22Rv1 (cell line): ENCODE data around the gene GIPC3.

ENCODE experiments used
- ZFX ChIP-seq: fragments of 450-650 bp; IDR thresholded peaks from 2 replicates; pipeline ENCODE4 v1.6.1; 2017; ENCODE audit warnings: antibody characterized with exemption, borderline replicate concordance
- TF ChIP-seq, protein P1 (sequence below): fragments of 450-650 bp; IDR thresholded peaks from 2 replicates; pipeline ENCODE4 v1.5.1; 2017; ENCODE audit warnings: mild to moderate bottlenecking

DNA sequence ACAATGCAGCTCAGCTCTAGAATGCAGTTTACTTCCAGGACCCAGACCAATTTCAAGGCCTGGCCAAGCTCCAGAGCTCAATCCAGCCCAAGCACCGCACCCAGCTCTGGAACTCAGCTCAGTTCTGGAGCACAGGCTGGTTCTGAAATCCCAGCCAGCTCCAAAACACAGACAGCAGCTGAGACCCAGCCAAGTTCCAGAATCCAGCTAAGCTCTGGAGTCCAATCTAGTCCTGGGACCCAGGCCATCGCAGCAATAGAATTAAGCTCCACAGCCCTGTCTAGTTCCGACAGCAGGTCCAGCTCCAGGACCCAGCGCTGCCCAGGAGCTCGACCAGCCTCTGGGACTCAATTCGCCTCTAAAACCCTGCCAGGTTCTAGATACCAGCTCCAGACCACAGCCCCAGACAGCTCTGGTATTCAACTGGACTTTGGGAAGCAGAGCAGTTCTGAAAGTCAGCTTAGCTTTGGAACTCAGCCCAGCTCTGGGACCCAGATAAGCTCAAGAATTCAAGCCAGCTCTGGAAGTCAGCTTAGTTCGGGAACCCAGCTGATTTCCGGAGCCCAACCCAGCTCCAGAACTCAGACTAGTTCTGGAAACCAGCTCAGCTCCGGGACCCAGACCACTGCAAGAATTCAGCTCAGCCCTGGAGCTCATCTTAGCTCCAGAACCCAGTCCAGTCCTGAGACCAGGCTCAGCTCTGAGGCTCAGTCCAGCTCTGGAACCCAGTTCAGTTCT lies 6.8 kb downstream of the GIPC3 start:
- TF ChIP-seq, protein P1, sequence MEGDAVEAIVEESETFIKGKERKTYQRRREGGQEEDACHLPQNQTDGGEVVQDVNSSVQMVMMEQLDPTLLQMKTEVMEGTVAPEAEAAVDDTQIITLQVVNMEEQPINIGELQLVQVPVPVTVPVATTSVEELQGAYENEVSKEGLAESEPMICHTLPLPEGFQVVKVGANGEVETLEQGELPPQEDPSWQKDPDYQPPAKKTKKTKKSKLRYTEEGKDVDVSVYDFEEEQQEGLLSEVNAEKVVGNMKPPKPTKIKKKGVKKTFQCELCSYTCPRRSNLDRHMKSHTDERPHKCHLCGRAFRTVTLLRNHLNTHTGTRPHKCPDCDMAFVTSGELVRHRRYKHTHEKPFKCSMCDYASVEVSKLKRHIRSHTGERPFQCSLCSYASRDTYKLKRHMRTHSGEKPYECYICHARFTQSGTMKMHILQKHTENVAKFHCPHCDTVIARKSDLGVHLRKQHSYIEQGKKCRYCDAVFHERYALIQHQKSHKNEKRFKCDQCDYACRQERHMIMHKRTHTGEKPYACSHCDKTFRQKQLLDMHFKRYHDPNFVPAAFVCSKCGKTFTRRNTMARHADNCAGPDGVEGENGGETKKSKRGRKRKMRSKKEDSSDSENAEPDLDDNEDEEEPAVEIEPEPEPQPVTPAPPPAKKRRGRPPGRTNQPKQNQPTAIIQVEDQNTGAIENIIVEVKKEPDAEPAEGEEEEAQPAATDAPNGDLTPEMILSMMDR, result no peak
- TF ChIP-seq ZFX, result no peak
